Prostate gland (tissue), 2 donors: Measurements from ENCODE around the gene GPR85. TPM values are rescaled to one million over a fixed set of nuclear protein-coding genes. Genes with fewer than 3 reads are reported as not detected.

ENCODE experiments used
- DNase-seq: peaks from one replicate; pipeline ENCODE4 v3.0.0-alpha.2; 2019; ENCODE audit warnings: low spot score
- H3K27ac ChIP-seq, 2 donors: fragments of 200-600 bp; sonication (generic); 2 replicates each; pipeline ENCODE4 v1.5.1; 2017 to 2019
- H3K27me3 ChIP-seq: fragments of 200-600 bp; sonication (generic); replicated peaks from 2 replicates; pipeline ENCODE4 v1.5.1; 2019; ENCODE audit not compliant: insufficient read depth
- H3K36me3 ChIP-seq, 2 donors: fragments of 200-600 bp; sonication (generic); 1 replicate in 1 of 2; 2 replicates in 1 of 2; pipeline versions ENCODE4 v1.5.1 to v1.8.1; 2017 to 2019
- H3K4me1 ChIP-seq: fragments of 200-600 bp; sonication (generic); replicated peaks from 2 replicates; pipeline ENCODE4 v1.5.1; 2019
- H3K4me3 ChIP-seq, 2 donors: fragments of 200-600 bp; sonication (generic); 2 replicates each; pipeline ENCODE4 v1.5.1; 2017 to 2019
- H3K9me3 ChIP-seq: fragments of 200-600 bp; sonication (generic); 2 replicates; pipeline ENCODE4 v1.5.1; 2017
- POLR2A ChIP-seq: fragments of 450-650 bp; IDR thresholded peaks from one replicate; pipeline ENCODE4 v1.6.1; 2016; ENCODE audit warnings: antibody characterized with exemption, mild to moderate bottlenecking
- POLR2AphosphoS5 ChIP-seq: sonication (generic); formaldehyde crosslinking; IDR thresholded peaks from one replicate; pipeline ENCODE4 v1.6.1; 2017; ENCODE audit warnings: antibody characterized with exemption
- WGBS: methylation state at CpG from one replicate; pipeline ENCODE4 v1.1.5; 2018; 5-methylcytosine and 5-hydroxymethylcytosine counted together
- intact Hi-C: fragments of 100-400 bp; cut with DNase I; formaldehyde crosslinking; loops from one replicate; pipeline ENCODE4 v1.14.2; 2022
- total RNA-seq, 2 donors: library from RNA; depleted of rRNA; stranded (reverse); fragments of >200 nt; gene quantifications; one replicate each; pipeline ENCODE4 v1.1.0, GENCODE V29; 2016
- TF ChIP-seq, protein P1 (sequence below), 4 experiments: fragments of 200-600 bp in 2 of 4; fragments of 450-650 bp in 2 of 4; sonication (generic) in 2 of 4; IDR thresholded peaks; 1 replicate in 3 of 4; 2 replicates in 1 of 4; pipeline ENCODE4 v1.5.1; 2016 to 2019; ENCODE audit warnings: antibody characterized with exemption in 4 of 4, mild to moderate bottlenecking in 2 of 4, moderate library complexity in 2 of 4

Gene GPR85
- total RNA-seq, 2 donors from 2014 or later = 0.50 to 2.6 TPM

DNA sequence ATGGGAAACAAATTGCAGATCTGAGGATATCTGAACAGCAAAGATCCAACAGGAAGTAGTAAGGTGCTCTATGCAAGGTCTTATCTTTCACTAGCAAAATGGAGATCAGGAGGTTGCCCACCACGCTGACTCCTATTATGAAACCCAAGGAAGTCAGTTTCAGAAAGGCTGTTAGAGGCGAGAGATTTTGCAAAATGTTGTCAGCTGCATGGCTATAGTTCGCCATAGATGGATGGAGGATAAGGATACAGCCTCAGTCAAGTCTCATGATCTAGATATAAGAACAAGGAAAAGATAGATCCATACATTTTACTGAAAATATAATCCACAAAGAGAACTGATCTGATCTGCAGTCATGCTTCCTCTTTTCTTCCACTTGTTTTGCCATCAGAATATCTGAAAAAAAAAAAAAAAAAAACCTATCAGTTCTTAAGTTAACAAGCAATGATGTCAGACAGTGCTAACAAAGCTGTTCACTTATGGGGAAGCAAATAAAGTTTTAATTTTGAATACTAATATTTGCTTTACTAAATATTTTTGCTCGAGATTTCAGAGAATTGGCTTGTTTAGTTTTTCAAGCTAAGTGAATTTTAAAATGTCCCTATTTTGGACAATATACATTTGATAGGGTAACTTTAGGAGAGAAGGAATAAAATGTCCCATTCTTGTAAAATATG lies 2.0 kb downstream of the GPR85 start:
- Histone ChIP-seq H3K9me3 (no peaks in the 10 kb centered on the region), H3K4me3 (no peak overlapping the region), H3K36me3 (no peaks in the 10 kb centered on the region), H3K27ac (no peak overlapping the region), H3K4me1 (no peaks in the 10 kb centered on the region), H3K27me3 (no peaks in the 10 kb centered on the region)
- TF ChIP-seq, protein P1, sequence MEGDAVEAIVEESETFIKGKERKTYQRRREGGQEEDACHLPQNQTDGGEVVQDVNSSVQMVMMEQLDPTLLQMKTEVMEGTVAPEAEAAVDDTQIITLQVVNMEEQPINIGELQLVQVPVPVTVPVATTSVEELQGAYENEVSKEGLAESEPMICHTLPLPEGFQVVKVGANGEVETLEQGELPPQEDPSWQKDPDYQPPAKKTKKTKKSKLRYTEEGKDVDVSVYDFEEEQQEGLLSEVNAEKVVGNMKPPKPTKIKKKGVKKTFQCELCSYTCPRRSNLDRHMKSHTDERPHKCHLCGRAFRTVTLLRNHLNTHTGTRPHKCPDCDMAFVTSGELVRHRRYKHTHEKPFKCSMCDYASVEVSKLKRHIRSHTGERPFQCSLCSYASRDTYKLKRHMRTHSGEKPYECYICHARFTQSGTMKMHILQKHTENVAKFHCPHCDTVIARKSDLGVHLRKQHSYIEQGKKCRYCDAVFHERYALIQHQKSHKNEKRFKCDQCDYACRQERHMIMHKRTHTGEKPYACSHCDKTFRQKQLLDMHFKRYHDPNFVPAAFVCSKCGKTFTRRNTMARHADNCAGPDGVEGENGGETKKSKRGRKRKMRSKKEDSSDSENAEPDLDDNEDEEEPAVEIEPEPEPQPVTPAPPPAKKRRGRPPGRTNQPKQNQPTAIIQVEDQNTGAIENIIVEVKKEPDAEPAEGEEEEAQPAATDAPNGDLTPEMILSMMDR (IDR thresholded peaks at IDR 0.05) = no peak
- 87% methylated on average over 4 of the region's 4 CpGs for WGBS
- intact Hi-C loops = no loop called here
- DNase-seq = no peak

DNA sequence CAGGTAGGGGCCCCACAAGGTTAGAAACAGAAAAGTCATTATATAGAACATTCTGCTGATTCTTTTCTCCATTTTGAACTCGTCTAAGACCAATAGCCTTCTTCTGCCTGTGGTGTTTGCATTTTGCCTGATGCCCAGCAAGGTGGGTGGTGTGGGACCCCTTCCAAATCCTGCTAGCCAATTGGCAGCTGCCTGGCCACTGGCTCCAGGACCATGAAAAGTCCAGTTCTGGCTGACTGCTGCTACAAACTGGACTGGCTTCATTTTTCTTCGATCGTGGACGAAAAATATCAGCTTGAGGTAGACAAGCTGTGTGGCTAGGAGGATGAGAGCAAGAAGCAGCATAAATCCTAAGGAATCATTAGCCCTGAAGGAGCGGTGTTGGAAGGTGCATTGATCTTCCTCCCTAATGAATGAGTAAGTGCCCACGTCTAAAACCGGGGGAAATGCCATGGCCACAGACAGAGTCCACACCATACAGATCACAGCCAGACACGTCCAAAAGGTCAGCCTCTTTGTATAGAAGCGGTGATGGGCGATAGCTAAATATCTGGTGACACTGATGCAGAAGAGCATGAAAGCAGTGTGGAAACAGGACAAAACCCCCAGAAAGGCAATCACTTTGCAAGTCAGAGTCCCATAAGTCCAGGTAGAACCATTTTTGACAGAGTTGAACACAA lies 2.7 kb downstream of the GPR85 start:
- TF ChIP-seq POLR2AphosphoS5 (no peak), POLR2A (no peak)
- TF ChIP-seq, protein P1 (IDR thresholded peaks at IDR 0.05) = no peak
- WGBS = 85% methylated on average over 10 of the region's 10 CpGs
- Histone ChIP-seq H3K4me3 (no peak overlapping the region), H3K27ac (no peak overlapping the region), H3K36me3 (no peaks in the 10 kb centered on the region), H3K27me3 (no peaks in the 10 kb centered on the region), H3K4me1 (no peaks in the 10 kb centered on the region), H3K9me3 (no peaks in the 10 kb centered on the region)
- no peak for DNase-seq
- intact Hi-C loops = no loop called here

DNA sequence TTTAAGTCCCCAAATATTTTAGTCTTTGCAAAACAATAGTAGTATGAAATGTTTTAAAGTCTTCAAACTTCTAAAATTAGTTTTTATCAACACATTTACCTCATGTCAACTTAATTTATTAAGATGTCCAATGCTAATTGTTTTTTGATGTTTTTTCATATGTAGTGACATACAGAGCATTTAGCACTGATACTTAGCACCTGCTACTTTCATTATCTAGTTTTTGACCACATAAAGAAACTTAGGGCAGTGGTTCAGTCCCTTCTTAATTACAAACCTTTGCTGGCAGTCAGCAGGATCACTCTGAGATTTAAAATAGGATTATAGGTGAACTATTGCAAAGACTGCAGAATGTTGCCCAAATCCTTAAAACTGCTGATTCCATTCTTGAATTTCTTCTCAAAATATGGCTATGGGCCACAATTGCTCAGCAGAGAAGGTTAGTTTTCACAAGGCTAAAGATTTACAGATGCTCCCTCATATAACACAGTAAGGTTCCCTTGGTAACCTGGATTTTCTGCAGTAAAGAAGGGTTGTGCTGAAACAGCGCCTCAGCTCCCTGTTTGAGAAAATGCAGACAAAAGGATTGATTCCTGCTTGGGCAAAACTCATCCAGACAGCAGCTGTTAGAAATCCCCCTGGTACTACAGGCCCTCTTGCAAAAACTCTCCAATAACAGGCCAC lies 3.4 kb downstream of the GPR85 start:
- no peak overlapping the region for H3K27ac ChIP-seq
- WGBS = 67% methylated on average over 1 of the region's 1 CpG
- no peak overlapping the region for H3K4me3 ChIP-seq
- TF ChIP-seq POLR2A = no peak
- TF ChIP-seq, protein P1 (IDR thresholded peaks at IDR 0.05) = no peak
- no peak for TF ChIP-seq POLR2AphosphoS5
- DNase-seq = no peak
- no peaks in the 10 kb centered on the region for H3K36me3 ChIP-seq
- no peaks in the 10 kb centered on the region for H3K9me3 ChIP-seq
- H3K4me1 ChIP-seq = no peaks in the 10 kb centered on the region
- intact Hi-C loops = no loop called here
- no peaks in the 10 kb centered on the region for H3K27me3 ChIP-seq

DNA sequence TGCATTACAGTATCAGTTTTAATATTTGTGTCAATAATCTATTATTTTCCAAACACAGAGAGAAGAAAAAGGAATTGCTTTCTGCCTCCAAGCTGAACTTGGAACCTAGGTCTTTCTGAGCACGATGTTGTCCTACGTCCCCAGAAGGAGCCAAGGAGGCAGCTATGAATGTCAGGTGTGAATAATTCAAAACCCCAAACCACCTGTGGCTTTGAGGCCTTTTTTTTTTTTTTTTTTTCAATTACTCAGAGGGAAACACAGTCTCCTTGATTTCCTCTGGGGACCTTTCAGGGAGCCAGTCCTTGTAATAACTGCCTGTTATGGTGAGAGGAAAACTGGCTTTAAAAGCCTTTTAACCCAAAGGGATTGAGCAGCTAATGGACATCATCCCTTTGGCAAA lies 8.3 kb downstream of the GPR85 start:
- no peak for TF ChIP-seq POLR2A
- TF ChIP-seq, protein P1 (IDR thresholded peaks at IDR 0.05) = no peak
- no peak for TF ChIP-seq POLR2AphosphoS5
- no peaks in the 10 kb centered on the region for H3K27me3 ChIP-seq
- no peaks in the 10 kb centered on the region for H3K4me1 ChIP-seq
- no peaks in the 10 kb centered on the region for H3K9me3 ChIP-seq
- H3K36me3 ChIP-seq = no peaks in the 10 kb centered on the region
- WGBS = 45% methylated on average over 2 of the region's 2 CpGs
- no peak overlapping the region for H3K4me3 ChIP-seq
- no peak overlapping the region for H3K27ac ChIP-seq
- no peak for DNase-seq
- intact Hi-C loops = no loop called here
